ENCODE data around the gene HK1.

- TF ChIP-seq, protein P1, sequence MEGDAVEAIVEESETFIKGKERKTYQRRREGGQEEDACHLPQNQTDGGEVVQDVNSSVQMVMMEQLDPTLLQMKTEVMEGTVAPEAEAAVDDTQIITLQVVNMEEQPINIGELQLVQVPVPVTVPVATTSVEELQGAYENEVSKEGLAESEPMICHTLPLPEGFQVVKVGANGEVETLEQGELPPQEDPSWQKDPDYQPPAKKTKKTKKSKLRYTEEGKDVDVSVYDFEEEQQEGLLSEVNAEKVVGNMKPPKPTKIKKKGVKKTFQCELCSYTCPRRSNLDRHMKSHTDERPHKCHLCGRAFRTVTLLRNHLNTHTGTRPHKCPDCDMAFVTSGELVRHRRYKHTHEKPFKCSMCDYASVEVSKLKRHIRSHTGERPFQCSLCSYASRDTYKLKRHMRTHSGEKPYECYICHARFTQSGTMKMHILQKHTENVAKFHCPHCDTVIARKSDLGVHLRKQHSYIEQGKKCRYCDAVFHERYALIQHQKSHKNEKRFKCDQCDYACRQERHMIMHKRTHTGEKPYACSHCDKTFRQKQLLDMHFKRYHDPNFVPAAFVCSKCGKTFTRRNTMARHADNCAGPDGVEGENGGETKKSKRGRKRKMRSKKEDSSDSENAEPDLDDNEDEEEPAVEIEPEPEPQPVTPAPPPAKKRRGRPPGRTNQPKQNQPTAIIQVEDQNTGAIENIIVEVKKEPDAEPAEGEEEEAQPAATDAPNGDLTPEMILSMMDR (IDR thresholded peaks at IDR 0.05; ENCODE audit: low read length): no peak
- no peak for TF ChIP-seq EZH2 (optimal IDR thresholded peaks at IDR 0.05; ENCODE audit: low read depth, low read length)
These were observed 136.8 kb downstream of the HK1 start for GRCh38 chr10:69415049-69415448.

All from MM.1S (cell line).